Activated CD4-positive, alpha-beta T cell treated with anti-CD3 and anti-CD28 coated beads for 1 hour (primary cell): ENCODE measurements around the gene VPS13A.
"Not testable (repeated sequence)": the region's sequence is repeated elsewhere in the genome, so short reads cannot be mapped to it uniquely, and the experiment has no call there.

ENCODE experiments used
- DNase-seq: peaks from one replicate; pipeline ENCODE4 v3.0.0-alpha.2; 2020

The VPS13A gene

GRCh38 chr9:77307166-77307565 is 129.8 kb downstream of the VPS13A start:
- DNase-seq = no peak

DNA sequence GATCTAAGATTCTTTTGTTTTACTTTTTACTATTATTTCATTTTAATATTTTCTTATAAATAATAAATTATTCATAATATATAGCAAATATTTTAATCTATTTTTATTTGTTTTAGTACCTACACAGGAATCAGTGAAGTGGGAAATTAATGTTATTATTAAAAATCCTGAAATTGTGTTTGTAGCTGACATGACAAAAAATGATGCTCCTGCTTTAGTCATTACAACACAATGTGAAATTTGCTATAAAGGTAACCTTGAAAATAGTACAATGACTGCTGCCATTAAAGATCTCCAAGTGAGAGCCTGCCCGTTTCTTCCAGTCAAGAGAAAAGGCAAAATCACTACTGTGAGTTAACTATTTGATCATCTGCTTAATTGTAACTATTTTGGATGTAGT is 138.7 kb downstream of the VPS13A start:
- no peak for DNase-seq

DNA sequence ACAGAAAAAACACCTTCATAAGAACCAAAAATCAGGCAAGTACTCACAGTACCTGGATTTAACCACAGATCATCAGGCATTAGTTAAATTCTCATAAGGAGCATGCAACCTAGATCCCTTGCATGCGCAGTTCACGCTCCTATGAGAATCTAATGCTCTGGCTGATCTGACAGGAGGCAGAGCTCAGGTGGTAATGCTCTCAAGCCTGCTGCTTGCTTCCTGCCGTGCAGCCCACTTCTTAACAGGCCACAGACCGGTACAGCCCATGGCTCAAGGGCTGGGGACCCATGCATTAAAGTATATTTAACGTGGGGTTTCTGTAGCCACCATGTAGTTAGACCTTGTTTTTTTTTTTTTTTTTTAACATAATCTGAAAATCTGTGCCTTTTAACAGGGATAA is 147.7 kb downstream of the VPS13A start:
- DNase-seq = no peak

DNA sequence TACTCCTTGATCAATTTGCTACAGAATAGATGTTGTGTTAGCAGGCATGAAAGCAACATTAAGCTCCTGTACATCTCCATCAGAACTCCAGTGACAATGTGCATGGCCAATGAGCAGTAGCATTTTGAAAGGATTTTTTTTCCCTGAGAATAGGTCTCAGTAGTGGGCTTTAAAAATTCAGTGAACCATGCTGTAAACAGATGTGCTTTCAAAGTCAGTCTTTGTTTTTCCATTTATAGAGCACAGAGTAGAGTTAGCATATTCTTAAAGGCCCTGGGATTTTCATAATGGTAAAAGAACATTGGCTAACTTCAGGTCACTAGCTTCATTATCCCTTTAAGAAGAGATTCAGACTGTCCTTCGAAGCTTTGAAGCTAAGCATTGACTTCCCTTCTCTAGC is 150.8 kb downstream of the VPS13A start:
- no peak for DNase-seq

GRCh38 chr9:77370064-77370463 is 192.7 kb downstream of the VPS13A start:
- DNase-seq = no peak

GRCh38 chr9:77374266-77374665 is 196.9 kb downstream of the VPS13A start:
- no peak for DNase-seq

DNA sequence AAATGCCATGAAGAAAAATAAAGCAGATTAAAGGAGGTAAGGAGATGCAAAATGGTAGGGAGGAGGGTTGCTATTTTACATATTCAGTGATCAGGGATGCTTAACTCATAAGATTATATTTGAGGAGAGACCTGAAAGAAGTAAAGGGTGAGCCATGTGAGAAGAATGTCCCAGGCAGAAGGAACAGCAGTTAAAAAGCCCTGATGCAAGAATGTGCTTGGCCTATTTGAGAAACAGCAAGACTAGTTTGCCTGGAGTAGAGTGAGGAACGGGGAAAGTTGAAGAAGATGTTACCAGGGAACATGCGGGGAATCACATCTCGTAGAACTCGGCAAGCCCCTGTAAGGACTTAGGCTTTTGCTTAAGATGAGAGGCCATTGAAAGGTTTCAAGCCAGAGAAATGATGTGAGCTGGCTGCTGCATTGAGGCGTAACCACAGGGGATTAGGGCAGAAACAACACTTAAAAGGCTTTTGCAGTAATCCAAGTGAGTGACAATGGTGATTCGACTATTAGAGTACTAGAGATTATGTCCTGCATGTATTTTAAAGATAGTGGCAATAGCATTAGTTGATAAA is 198.7 kb downstream of the VPS13A start:
- no peak for DNase-seq

DNA sequence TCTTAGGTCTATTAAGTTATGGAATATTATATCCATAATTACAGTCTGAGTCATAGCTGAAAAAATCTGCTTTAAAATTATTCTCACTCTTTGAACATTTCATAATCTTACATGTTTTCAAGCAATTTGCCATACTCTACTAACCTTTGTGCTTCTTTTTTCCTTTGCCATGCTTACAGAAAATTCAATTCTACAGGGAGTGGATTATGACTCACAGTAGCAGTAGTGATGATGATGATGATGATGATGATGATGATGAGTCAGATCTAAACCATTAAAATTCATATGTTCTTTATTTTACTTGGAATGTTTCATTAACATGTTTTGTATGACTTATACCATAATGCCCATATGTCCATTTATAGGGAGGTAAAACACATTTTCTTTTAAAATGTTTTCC is 207.1 kb downstream of the VPS13A start:
- no peak for DNase-seq

GRCh38 chr9:77386187-77386586 is 208.9 kb downstream of the VPS13A start:
- DNase-seq = no peak

- DNase-seq = no peak
These were observed 214.5 kb downstream of the VPS13A start for GRCh38 chr9:77391834-77392233.

DNA sequence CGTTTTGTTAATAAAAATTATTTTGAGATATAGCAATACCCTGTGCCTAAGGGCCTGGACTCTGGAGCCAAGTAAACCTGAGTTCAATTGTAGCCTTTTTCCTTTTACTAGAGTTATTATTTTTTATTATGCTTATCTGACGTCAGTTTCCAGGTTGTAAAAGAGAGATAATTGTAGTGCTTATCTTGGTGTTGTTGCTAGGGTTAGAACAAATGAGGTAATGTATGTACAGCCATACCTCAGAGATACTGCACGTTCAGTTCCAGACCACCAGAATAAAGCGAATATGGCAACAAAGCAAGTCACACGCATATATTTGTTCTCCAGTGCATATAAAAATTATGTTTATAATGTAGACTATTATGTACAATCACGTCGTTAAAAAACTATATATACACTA is 215.0 kb downstream of the VPS13A start:
- DNase-seq = no peak

DNA sequence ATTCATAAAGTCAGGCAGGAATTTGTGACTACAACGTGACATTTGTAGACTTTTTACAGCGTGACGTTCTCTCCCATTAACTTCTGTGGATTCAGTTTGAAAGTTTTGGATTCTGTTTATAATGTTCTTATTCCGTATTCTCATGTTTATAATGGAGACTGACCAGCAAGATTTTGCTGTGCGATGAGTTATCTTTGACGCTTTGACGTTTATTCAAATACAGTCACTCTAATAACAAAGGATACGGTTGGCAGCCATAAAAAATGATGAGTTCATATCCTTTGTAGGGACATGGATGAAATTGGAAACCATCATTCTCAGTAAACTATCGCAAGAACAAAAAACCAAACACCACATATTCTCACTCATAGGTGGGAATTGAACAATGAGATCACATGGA is 221.2 kb downstream of the VPS13A start:
- DNase-seq = not testable (repeated sequence)

DNA sequence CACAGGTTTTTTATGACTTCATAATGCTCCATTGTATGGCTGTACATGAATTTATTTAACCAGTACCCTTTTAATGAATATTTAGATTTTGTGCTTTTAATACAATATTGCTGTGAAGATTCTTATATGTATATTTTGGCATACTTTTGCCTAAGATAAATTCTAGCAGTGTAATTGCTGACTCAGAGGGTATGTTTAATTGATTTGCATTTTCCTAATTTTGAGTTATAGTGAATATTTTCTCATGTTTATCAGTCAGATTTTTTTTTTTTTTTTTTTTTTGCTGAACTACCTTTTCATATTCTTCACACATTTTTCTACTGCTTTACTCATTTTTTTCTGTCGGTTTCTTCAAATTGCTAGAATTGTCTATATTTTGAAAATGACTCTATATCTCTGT is 222.6 kb downstream of the VPS13A start:
- DNase-seq = no peak

- no peak for DNase-seq
These were observed 225.0 kb downstream of the VPS13A start for GRCh38 chr9:77402286-77402685.

GRCh38 chr9:77403239-77403638 is 225.9 kb downstream of the VPS13A start:
- DNase-seq = no peak

DNA sequence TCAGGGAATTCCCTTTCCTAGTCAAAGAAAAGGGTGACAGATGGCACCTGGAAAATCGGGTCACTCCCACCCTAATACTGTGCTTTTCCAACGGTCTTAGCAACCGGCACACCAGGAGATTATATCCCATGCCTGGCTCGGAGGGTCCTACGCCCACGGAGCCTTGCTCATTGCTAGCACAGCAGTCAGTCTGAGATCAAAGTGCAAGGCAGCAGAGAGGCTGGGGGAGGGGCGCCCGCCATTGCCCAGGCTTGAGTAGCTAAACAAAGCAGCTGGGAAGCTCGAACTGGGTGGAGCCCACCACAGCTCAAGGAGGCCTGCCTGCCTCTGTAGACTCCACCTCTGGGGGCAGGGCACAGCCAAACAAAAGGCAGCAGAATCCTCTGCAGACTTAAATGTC is 231.2 kb downstream of the VPS13A start:
- not testable (repeated sequence) for DNase-seq

GRCh38 chr9:77417566-77417965 is 240.2 kb downstream of the VPS13A start:
- DNase-seq = no peak

- no peak for DNase-seq
These were observed 240.9 kb downstream of the VPS13A start for GRCh38 chr9:77418226-77418625.

DNA sequence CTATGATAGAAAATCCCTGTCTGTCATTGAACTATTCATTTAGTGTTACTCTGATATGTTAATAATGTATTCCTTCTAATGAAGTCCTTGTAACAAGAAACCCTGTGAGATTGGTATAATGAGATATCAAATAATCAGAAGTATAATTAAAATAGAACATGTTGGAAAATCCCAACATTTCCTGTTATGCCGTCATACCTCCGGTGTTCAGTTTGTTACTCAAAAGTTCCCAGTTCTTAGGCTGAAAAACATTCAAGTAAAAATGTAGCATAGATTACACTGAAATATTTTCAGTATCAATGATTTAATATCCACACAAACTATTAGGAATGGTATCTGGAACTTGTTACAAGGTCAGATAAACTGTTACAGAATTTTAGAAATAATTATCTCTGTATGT is 243.3 kb downstream of the VPS13A start:
- DNase-seq = no peak

GRCh38 chr9:77421506-77422265 is 244.4 kb downstream of the VPS13A start:
- no peak for DNase-seq

DNA sequence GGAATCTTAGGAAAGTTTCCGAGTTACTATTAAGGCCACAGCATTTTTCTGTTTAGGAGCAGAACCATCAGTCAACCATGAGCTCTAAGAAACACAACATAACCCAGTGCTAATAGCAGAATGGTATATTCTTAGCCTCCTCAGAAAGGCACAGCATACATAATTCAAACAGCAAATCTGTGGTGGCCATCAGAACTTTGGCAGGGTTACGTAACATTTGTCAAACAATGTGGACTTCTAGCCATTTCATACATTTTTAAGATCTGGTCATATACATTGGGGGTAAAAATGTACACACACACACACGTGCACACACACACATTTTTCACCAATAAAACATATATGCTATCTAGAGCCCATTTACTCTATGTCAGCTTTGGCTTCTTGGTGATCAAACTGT is 245.6 kb downstream of the VPS13A start:
- no peak for DNase-seq

DNA sequence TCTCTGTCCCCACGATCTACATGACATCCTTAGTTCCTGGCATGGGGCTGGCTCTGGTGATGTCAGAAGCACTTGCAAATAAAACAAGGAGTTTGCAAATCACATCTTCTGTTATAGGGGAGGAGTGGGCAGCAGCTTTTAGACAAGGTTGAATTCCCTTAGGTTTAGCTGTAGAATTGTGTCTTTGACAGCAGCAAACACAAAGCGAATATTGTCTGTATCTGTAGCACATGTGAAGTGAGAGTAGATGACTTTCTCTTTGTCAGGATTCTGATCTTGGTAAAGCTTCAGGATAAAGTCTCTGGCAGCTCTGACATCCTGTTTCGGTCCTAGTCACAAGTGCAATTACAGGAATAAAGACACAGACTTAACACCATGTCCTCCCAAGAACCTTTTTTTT is 246.5 kb downstream of the VPS13A start:
- DNase-seq = no peak

- no peak for DNase-seq
These were observed 247.7 kb downstream of the VPS13A start for GRCh38 chr9:77424993-77425392.

- no peak for DNase-seq
These were observed 249.4 kb downstream of the VPS13A start for GRCh38 chr9:77426712-77427111.
